ENCODE results near the gene GAL.

The GAL gene

DNA sequence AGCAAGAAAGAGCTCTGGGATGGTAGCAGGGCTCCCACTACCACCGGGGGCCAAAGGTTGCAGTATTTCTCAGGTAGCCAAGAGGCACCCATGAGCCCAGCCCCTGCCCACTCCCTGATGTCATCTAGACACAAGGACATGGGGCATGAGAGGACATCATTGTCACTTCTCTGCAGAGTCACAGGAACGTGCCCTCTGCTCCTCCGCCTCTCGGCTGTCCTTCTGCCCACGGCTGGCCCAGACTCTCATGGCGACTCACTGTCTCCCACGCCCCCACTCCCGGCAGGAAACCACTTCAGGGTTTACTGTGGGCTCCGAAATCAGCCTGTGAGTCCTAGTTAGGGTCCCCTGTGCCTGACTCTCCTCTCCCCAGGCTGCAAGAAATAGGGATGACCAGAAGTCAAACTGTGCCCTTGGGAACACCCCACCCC lies 1.8 kb upstream of the GAL start:
- H3K9me3 Mint-ChIP-seq: no peaks in the 10 kb centered on the region
- H3K27me3 Mint-ChIP-seq: peaks cover 60% of the 10 kb centered on the region
- no peak overlapping the region for H3K4me3 Mint-ChIP-seq
- intact Hi-C loops (cut with micrococcal nuclease): no loop called here
- H3K27ac Mint-ChIP-seq: no peak overlapping the region
- H3K36me3 Mint-ChIP-seq (ENCODE audit: low read depth): no peaks in the 10 kb centered on the region
- peaks cover 10% of the 10 kb centered on the region for H3K4me1 Mint-ChIP-seq (ENCODE audit: low read depth)

- intact Hi-C loops (cut with micrococcal nuclease): no loop called here
- no peaks in the 10 kb centered on the region for H3K9me3 Mint-ChIP-seq
- peaks cover 10% of the 10 kb centered on the region for H3K4me1 Mint-ChIP-seq (ENCODE audit: low read depth)
- H3K27me3 Mint-ChIP-seq: peaks cover 65% of the 10 kb centered on the region
- H3K4me3 Mint-ChIP-seq: no peak overlapping the region
- no peaks in the 10 kb centered on the region for H3K36me3 Mint-ChIP-seq (ENCODE audit: low read depth)
- no peak overlapping the region for H3K27ac Mint-ChIP-seq
Observed at GRCh38 chr11:68683121-68683520, 1.2 kb upstream of the GAL start.

DNA sequence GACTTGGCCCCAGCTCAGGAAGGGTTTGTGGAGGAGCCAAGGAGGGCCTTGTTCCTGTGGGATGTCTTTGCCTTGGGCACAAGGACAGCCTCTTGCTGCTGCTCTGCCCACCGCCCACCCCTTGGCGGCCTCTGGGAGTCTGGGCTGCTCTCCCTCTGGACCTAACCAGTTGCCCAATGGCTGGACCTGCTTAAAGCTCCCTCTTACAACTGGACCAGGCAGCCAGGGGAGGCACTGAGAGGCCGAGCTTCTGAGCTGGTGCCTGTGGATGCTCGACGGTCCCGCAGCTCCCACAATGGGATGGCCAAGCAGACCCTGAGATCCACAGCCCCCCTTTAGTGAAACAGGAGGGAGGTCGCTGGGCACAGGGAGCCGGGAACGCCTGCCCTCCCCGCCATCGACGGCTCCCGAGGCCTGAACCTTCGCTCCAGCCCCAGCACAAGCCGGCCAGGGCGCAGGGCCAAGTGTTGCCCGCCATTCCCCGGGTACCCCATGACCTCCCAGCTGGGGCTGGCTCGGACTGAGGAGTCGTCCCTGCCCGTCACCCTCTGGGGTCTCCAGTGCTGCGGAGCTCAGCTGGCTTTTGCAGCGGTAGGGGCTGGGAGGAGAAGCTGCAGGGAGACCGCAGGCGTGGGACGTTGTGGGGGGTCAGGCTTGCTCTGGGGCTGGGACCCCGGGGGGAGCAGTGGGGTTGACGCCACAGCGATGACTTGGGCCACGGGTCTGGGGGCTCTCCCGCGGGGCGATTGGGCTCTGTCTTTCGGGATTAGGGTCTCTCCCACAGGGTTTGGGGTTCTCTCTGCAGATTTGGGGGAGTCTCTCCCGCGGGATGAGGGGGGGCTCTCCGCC lies 584 bp upstream of the GAL start:
- no peaks in the 10 kb centered on the region for H3K36me3 Mint-ChIP-seq (ENCODE audit: low read depth)
- H3K27me3 Mint-ChIP-seq: peaks cover 67% of the 10 kb centered on the region
- no peaks in the 10 kb centered on the region for H3K9me3 Mint-ChIP-seq
- no peak overlapping the region for H3K27ac Mint-ChIP-seq
- intact Hi-C loops (cut with micrococcal nuclease): no loop called here
- peaks cover 7% of the 10 kb centered on the region for H3K4me1 Mint-ChIP-seq (ENCODE audit: low read depth)
- H3K4me3 Mint-ChIP-seq: no peak overlapping the region

DNA sequence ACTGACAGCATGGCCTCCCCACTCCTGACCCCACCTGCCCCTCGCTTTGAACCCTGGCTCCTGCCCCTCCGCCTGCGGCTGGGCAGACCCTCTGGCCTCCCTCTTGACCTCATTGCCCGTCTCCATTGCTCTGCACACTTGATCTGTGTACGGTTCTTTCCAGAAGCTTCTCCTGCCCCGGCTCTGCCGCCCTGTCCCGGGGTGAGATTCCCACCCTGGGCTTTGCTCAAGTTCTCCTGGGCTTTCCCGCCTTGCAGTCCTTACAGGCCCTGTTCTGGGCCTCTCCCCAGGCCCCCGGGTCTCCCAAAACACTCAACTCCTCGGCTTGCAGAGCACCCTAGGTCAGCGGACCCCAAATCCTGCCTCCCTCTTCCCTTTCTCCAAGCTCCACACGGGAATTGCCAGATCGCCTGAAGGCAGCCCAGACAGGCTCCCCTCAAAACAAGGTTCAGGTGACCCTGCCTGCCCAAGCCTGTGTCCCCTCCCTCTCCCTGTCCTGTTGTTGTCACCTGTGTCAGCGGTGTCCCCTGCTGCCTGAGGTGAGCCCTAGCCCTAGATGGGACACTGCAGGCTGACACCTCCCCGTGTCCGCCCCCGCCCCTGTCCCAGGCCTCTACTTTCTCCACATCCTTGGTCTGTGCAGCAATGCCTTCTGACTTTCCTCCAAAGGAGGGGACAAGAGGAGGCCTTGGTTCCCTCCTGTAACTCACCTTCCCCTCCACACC lies 1.5 kb downstream of the GAL start:
- no peaks in the 10 kb centered on the region for H3K36me3 Mint-ChIP-seq (ENCODE audit: low read depth)
- no peaks in the 10 kb centered on the region for H3K9me3 Mint-ChIP-seq
- intact Hi-C loops (cut with micrococcal nuclease): no loop called here
- H3K4me1 Mint-ChIP-seq (ENCODE audit: low read depth): peaks cover 4% of the 10 kb centered on the region
- peaks cover 74% of the 10 kb centered on the region for H3K27me3 Mint-ChIP-seq
- no peak overlapping the region for H3K27ac Mint-ChIP-seq
- no peak overlapping the region for H3K4me3 Mint-ChIP-seq

DNA sequence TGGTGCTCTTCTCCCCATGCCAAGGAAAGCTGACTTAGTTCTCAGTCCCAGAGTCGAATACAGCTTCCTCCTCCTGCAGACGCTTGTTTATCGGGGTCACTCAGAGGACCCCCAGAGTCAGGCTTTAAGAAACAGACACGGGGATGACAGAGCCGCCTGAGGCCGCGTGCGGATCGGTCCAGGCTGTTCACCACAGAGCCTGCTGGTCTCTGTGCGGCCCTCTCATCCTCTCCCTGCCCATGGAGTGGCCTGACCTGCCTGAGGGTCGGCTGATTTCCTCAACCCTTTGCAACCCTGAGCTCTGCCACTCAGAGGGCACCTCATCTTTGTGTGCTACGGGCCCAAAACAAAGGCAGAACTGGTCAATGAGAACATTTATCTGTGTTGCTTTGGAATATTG lies 2.1 kb downstream of the GAL start:
- Mint-ChIP-seq H3K4me1 (ENCODE audit: low read depth) (peaks cover 4% of the 10 kb centered on the region), H3K9me3 (no peaks in the 10 kb centered on the region), H3K27me3 (peaks cover 77% of the 10 kb centered on the region), H3K27ac (no peak overlapping the region), H3K4me3 (no peak overlapping the region), H3K36me3 (ENCODE audit: low read depth) (no peaks in the 10 kb centered on the region)
- intact Hi-C loops (cut with micrococcal nuclease): no loop called here

- Mint-ChIP-seq H3K4me3 (no peak overlapping the region), H3K27me3 (peaks cover 75% of the 10 kb centered on the region), H3K36me3 (ENCODE audit: low read depth) (no peaks in the 10 kb centered on the region), H3K4me1 (ENCODE audit: low read depth) (peaks cover 4% of the 10 kb centered on the region), H3K27ac (no peak overlapping the region), H3K9me3 (no peaks in the 10 kb centered on the region)
- intact Hi-C loops (cut with micrococcal nuclease): no loop called here
Observed at GRCh38 chr11:68687311-68687710, 3.0 kb downstream of the GAL start.

GRCh38 chr11:68687986-68688385 lies 3.6 kb downstream of the GAL start:
- Mint-ChIP-seq H3K27ac (no peak overlapping the region), H3K9me3 (no peaks in the 10 kb centered on the region), H3K4me3 (no peak overlapping the region), H3K4me1 (ENCODE audit: low read depth) (peaks cover 4% of the 10 kb centered on the region), H3K27me3 (peaks cover 70% of the 10 kb centered on the region), H3K36me3 (ENCODE audit: low read depth) (no peaks in the 10 kb centered on the region)
- intact Hi-C loops (cut with micrococcal nuclease): no loop called here

- Mint-ChIP-seq H3K27me3 (peaks cover 61% of the 10 kb centered on the region), H3K9me3 (no peaks in the 10 kb centered on the region), H3K36me3 (ENCODE audit: low read depth) (no peaks in the 10 kb centered on the region), H3K4me1 (ENCODE audit: low read depth) (peaks cover 4% of the 10 kb centered on the region), H3K4me3 (no peak overlapping the region), H3K27ac (no peak overlapping the region)
- intact Hi-C loops (cut with micrococcal nuclease): no loop called here
Observed at GRCh38 chr11:68688881-68689280, 4.5 kb downstream of the GAL start.

DNA sequence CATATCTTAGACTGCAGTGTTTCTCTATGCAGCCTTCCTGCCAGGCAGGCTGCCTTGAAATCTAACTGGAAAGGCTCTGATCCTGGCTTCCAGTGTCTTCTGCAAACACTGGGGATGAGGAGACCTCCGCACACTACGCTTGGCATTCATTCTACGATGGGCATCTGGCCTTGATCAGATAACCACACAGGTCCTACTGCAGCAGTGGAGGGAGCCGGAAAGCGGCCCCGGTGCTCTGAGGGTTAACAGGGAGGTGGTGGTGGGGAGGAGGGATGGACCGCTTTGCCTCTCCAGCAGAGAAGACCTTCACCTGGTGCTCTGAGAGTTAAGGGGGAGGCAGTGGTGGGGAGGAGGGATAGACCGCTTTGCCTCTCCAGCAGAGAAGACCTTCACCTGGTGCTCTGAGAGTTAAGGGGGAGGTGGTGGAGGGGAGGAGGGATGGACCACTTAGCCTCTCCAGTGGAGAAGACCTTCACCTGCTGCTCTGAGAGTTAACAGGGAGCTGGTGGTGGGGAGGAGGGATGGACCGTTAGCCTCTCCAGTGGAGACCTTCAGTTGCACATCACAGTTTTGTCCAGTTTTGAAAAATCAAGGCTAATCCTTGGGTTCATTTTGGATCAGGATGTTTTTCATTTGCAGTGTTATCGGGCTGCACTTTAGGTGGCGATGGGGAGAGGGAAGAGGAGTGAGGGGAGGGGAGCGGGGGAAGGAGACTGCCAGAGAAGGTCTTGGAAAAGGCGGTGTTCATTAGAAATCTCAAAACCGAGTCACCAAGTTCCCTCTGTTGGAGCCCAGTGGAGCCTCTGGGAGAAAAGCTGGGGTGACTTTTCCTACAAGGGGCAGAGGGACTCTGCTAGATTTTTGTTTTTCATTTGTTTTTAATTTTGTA lies 5.6 kb downstream of the GAL start:
- no peak overlapping the region for H3K27ac Mint-ChIP-seq
- H3K4me1 Mint-ChIP-seq (ENCODE audit: low read depth): peaks cover 4% of the 10 kb centered on the region
- no peaks in the 10 kb centered on the region for H3K9me3 Mint-ChIP-seq
- intact Hi-C loops (cut with micrococcal nuclease): no loop called here
- peaks cover 52% of the 10 kb centered on the region for H3K27me3 Mint-ChIP-seq
- no peak overlapping the region for H3K4me3 Mint-ChIP-seq
- H3K36me3 Mint-ChIP-seq (ENCODE audit: low read depth): no peaks in the 10 kb centered on the region

GRCh38 chr11:68690671-68691401 lies 6.5 kb downstream of the GAL start:
- no peaks in the 10 kb centered on the region for H3K9me3 Mint-ChIP-seq
- no peaks in the 10 kb centered on the region for H3K36me3 Mint-ChIP-seq (ENCODE audit: low read depth)

GRCh38 chr11:68691402-68691784 lies 7.0 kb downstream of the GAL start:
- Mint-ChIP-seq H3K4me1 (ENCODE audit: low read depth) (peaks cover 4% of the 10 kb centered on the region), H3K4me3 (no peak overlapping the region), H3K27ac (no peak overlapping the region), H3K9me3 (no peaks in the 10 kb centered on the region), H3K36me3 (ENCODE audit: low read depth) (no peaks in the 10 kb centered on the region), H3K27me3 (peaks cover 42% of the 10 kb centered on the region)
- intact Hi-C loops (cut with micrococcal nuclease): no loop called here

More at GRCh38 chr11:68690671-68691401, 6.5 kb downstream of the GAL start:
- intact Hi-C loops (cut with micrococcal nuclease): no loop called here
- Mint-ChIP-seq H3K4me3 (no peak overlapping the region), H3K27ac (no peak overlapping the region), H3K4me1 (ENCODE audit: low read depth) (peaks cover 4% of the 10 kb centered on the region), H3K27me3 (peaks cover 45% of the 10 kb centered on the region)

DNA sequence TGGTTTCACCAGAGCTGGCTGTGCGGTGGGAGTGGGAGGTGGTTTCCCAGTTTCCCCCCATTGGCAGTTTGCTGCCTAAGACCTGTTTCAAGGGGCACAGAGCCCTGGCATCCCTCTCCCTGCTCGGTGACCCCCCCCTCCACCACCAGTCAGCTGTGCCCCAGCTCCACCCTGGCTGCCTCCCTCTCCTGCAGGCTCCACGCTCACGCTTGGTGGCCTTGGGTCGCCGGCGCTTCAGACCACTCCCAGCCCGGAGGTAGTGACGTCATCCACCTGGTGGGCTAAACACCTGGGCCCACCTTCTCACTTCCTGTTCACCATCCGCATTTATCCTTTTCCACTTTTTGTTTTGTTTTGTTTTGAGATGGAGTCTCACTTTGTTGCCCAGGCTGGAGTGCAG lies 7.8 kb downstream of the GAL start:
- peaks cover 3% of the 10 kb centered on the region for H3K4me1 Mint-ChIP-seq (ENCODE audit: low read depth)
- no peaks in the 10 kb centered on the region for H3K36me3 Mint-ChIP-seq (ENCODE audit: low read depth)
- H3K27ac Mint-ChIP-seq: no peak overlapping the region
- no peaks in the 10 kb centered on the region for H3K9me3 Mint-ChIP-seq
- no peak overlapping the region for H3K4me3 Mint-ChIP-seq
- intact Hi-C loops (cut with micrococcal nuclease): no loop called here
- H3K27me3 Mint-ChIP-seq: peaks cover 37% of the 10 kb centered on the region

GRCh38 chr11:68692871-68693483 lies 8.6 kb downstream of the GAL start:
- Mint-ChIP-seq H3K36me3 (ENCODE audit: low read depth) (no peaks in the 10 kb centered on the region), H3K27ac (no peak overlapping the region), H3K4me3 (no peak overlapping the region), H3K9me3 (no peaks in the 10 kb centered on the region), H3K27me3 (peaks cover 29% of the 10 kb centered on the region), H3K4me1 (ENCODE audit: low read depth) (no peaks in the 10 kb centered on the region)
- intact Hi-C loops (cut with micrococcal nuclease): no loop called here
